ENCODE data around the gene ITGAE.

GRCh38 chr17:3770466-3770865 is 30.5 kb downstream of the ITGAE start:
- TF ChIP-seq CTCF (IDR thresholded peaks at IDR 0.05; ENCODE audit: low read length) (no peak), EZH2 (optimal IDR thresholded peaks at IDR 0.05; ENCODE audit: low read depth, low read length) (no peak), EZH2phosphoT487 (IDR thresholded peaks at IDR 0.05; ENCODE audit: low read length) (no peak)
